Liver (tissue), 9 donors: ENCODE measurements around the gene C8G. TPM values are rescaled to one million over a fixed set of nuclear protein-coding genes. Genes with fewer than 3 reads are reported as not detected.

Source experiments
- DNase-seq: peaks from one replicate; pipeline ENCODE4 v3.0.0-alpha.2; 2017; ENCODE audit warnings: low spot score
- H3K27ac ChIP-seq, 2 donors: one replicate each; pipeline ENCODE4 v1.7.0; 2013; ENCODE audit warnings: inconsistent platforms in 2 of 2, low read length in 2 of 2, control low read depth in 1 of 2, low read depth in 1 of 2, mild to moderate bottlenecking in 1 of 2
- H3K27me3 ChIP-seq, 4 donors: one replicate each; pipeline versions ENCODE4 v1.6.1 to v1.7.0; 2013; ENCODE audit warnings: low read length in 3 of 4, inconsistent platforms in 1 of 4, mild to moderate bottlenecking in 1 of 4, moderate library complexity in 1 of 4; ENCODE audit not compliant: control insufficient read depth in 4 of 4, insufficient read depth in 4 of 4
- H3K36me3 ChIP-seq, 4 donors: one replicate each; pipeline versions ENCODE4 v1.6.1 to v1.7.0; 2013; ENCODE audit warnings: low read length in 3 of 4, mild to moderate bottlenecking in 3 of 4, low read depth in 1 of 4, moderate library complexity in 1 of 4; ENCODE audit not compliant: control insufficient read depth in 4 of 4, insufficient read depth in 3 of 4
- H3K4me1 ChIP-seq, 4 donors: one replicate each; pipeline versions ENCODE4 v1.6.1 to v1.7.0; 2013; ENCODE audit warnings: low read length in 3 of 4, mild to moderate bottlenecking in 3 of 4, moderate library complexity in 1 of 4; ENCODE audit not compliant: control insufficient read depth in 4 of 4, insufficient read depth in 4 of 4
- H3K4me3 ChIP-seq, 3 donors: one replicate each; pipeline versions ENCODE4 v1.6.1 to v1.7.0; 2013; ENCODE audit warnings: low read length in 3 of 3, control low read depth in 1 of 3, low read depth in 1 of 3, mild to moderate bottlenecking in 1 of 3
- H3K9ac ChIP-seq, 2 donors: one replicate each; pipeline ENCODE4 v1.7.0; 2013; ENCODE audit warnings: low read length in 2 of 2, mild to moderate bottlenecking in 2 of 2, moderate library complexity in 2 of 2, control low read depth in 1 of 2, low read depth in 1 of 2
- H3K9me3 ChIP-seq, 4 donors: one replicate each; pipeline versions ENCODE4 v1.6.1 to v1.7.0; 2013; ENCODE audit warnings: low read length in 3 of 4; ENCODE audit not compliant: control insufficient read depth in 4 of 4
- ATF3 ChIP-seq: IDR thresholded peaks from 2 replicates; pipeline ENCODE4 v1.6.1; 2016; ENCODE audit warnings: antibody characterized with exemption
- EGR1 ChIP-seq, 2 donors: IDR thresholded peaks; 2 replicates each; pipeline ENCODE4 v1.6.1; 2016 to 2018; ENCODE audit warnings: antibody characterized with exemption in 2 of 2, low read depth in 2 of 2
- FOXA1 ChIP-seq: IDR thresholded peaks from 2 replicates; pipeline ENCODE4 v1.6.1; 2016; ENCODE audit warnings: antibody characterized with exemption
- GABPA ChIP-seq, 2 donors: IDR thresholded peaks in 1 of 2; conservative IDR thresholded peaks in 1 of 2; 2 replicates each; pipeline ENCODE4 v1.6.1; 2016; ENCODE audit warnings: antibody characterized with exemption in 2 of 2, mild to moderate bottlenecking in 1 of 2, moderate library complexity in 1 of 2
- HNF4A ChIP-seq, 2 donors: conservative IDR thresholded peaks; 2 replicates each; pipeline ENCODE4 v1.6.1; 2016; ENCODE audit warnings: antibody characterized with exemption in 2 of 2, mild to moderate bottlenecking in 2 of 2
- HNF4G ChIP-seq: IDR thresholded peaks from 2 replicates; pipeline ENCODE4 v1.6.1; 2016; ENCODE audit warnings: antibody characterized with exemption
- JUND ChIP-seq, 2 donors: IDR thresholded peaks; 2 replicates each; pipeline ENCODE4 v1.6.1; 2016; ENCODE audit warnings: antibody characterized with exemption in 2 of 2
- NR2F2 ChIP-seq: IDR thresholded peaks from 2 replicates; pipeline ENCODE4 v1.6.1; 2016; ENCODE audit warnings: antibody characterized with exemption
- RAD21 ChIP-seq, 2 donors: IDR thresholded peaks; 2 replicates each; pipeline ENCODE4 v1.6.1; 2016; ENCODE audit warnings: antibody characterized with exemption in 2 of 2, mild to moderate bottlenecking in 2 of 2
- REST ChIP-seq: IDR thresholded peaks from 2 replicates; pipeline ENCODE4 v1.6.1; 2016; ENCODE audit warnings: antibody characterized with exemption, mild to moderate bottlenecking
- RXRA ChIP-seq, 2 donors: IDR thresholded peaks; 2 replicates each; pipeline ENCODE4 v1.6.1; 2017 to 2018; ENCODE audit warnings: antibody characterized with exemption in 2 of 2, mild to moderate bottlenecking in 1 of 2
- SP1 ChIP-seq: IDR thresholded peaks from 2 replicates; pipeline ENCODE4 v1.6.1; 2018; ENCODE audit warnings: antibody characterized with exemption, mild to moderate bottlenecking
- YY1 ChIP-seq: IDR thresholded peaks from 2 replicates; pipeline ENCODE4 v1.6.1; 2016; ENCODE audit warnings: antibody characterized with exemption, mild to moderate bottlenecking
- WGBS: extraction: QIAGEN DNeasy Blood & Tissue Kit; methylation state at CpG from one replicate; pipeline ENCODE4 v1.1.7; 2013; 5-methylcytosine and 5-hydroxymethylcytosine counted together
- polyA plus RNA-seq, 2 donors: library from polyadenylated mRNA; stranded (reverse) in 1 of 2; unstranded in 1 of 2; fragments of 200-250 nt in 1 of 2; fragments of >200 nt in 1 of 2; fragmentation: Nextera tagmentation in 1 of 2; extraction: Ambion mirVana in 1 of 2; gene quantifications; one replicate each; pipeline versions ENCODE4 v1.2.1 to v1.2.3, GENCODE V29; 2013 to 2015
- total RNA-seq, 2 donors: library from RNA; depleted of rRNA; stranded (reverse); fragments of >200 nt; gene quantifications; one replicate each; pipeline ENCODE4 v1.2.3, GENCODE V29; 2014
- TF ChIP-seq, protein P1 (sequence below): IDR thresholded peaks from 2 replicates; pipeline ENCODE4 v1.6.1; 2016; ENCODE audit warnings: antibody characterized with exemption
- donor health status: healthy.
- donor health status: healthy.
- donor health status: healthy.
- donor health status: healthy.
- donor health status: healthy.

The C8G gene
- total and polyA plus RNA-seq, 4 donors = 25.1 to 1,117 (median 607) TPM

- Histone ChIP-seq H3K9ac (no peak within 1 kb of the TSS), H3K4me3 (no peak within 1 kb of the TSS), H3K36me3 (no peaks in the 10 kb centered on the region), H3K27ac (no peak within 1 kb of the TSS), H3K4me1 (peaks cover 0 to 9% (median 5%) of the 10 kb centered on the region in 4 donors), H3K27me3 (peaks cover 0 to 6% (median under 1%) of the 10 kb centered on the region in 4 donors), H3K9me3 (no peaks in the 10 kb centered on the region)
- 86% methylated on average over 18 of the region's 18 CpGs for WGBS
- TF ChIP-seq FOXA1 (no peak), YY1 (no peak)
- DNase-seq = no peak
These were observed 37.4 kb downstream of the C8G start, which contains the start of gene LCNL1 for GRCh38 chr9:136982232-136983051. Gene LCNL1, plus strand, starts transcription at chr9:136982993. Its CDS starts 594 bp downstream, at chr9:136983587.

- WGBS = 89% methylated on average over 9 of the region's 9 CpGs
- DNase-seq = no peak
- H3K27ac ChIP-seq = no peak overlapping the region
These were observed 38.1 kb downstream of the C8G start for GRCh38 chr9:136983167-136983566.

GRCh38 chr9:136983656-136984314, 38.7 kb downstream of the C8G start:
- H3K4me1 ChIP-seq = peaks cover 0 to 4% (median 1%) of the 10 kb centered on the region in 4 donors
- TF ChIP-seq ATF3 = no peak
- TF ChIP-seq REST = no peak
- TF ChIP-seq YY1 = no peak
- no peak for TF ChIP-seq HNF4A (conservative IDR thresholded peaks at IDR 0.05)
- TF ChIP-seq JUND (IDR thresholded peaks at IDR 0.05) = no peak
- TF ChIP-seq RXRA (IDR thresholded peaks at IDR 0.05) = no peak
- TF ChIP-seq RAD21 (IDR thresholded peaks at IDR 0.05) = no peak
- no peak for TF ChIP-seq NR2F2
- TF ChIP-seq SP1 = no peak
- TF ChIP-seq EGR1 (IDR thresholded peaks at IDR 0.05; ENCODE audit: low read depth in 2 of 2) = no peak
- no peak for TF ChIP-seq GABPA (IDR thresholded peaks at IDR 0.05 in 1 of 2, conservative IDR thresholded peaks at IDR 0.05 in 1 of 2)

More at GRCh38 chr9:136983167-136983566, 38.1 kb downstream of the C8G start:
- H3K4me1 ChIP-seq = peaks cover 0 to 5% (median 2%) of the 10 kb centered on the region in 4 donors
- no peaks in the 10 kb centered on the region for H3K9me3 ChIP-seq
- peaks cover 0 to 6% (median under 1%) of the 10 kb centered on the region in 4 donors for H3K27me3 ChIP-seq
- no peak for TF ChIP-seq HNF4G
- TF ChIP-seq, protein P1, sequence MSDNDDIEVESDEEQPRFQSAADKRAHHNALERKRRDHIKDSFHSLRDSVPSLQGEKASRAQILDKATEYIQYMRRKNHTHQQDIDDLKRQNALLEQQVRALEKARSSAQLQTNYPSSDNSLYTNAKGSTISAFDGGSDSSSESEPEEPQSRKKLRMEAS = no peak
- TF ChIP-seq GABPA (IDR thresholded peaks at IDR 0.05 in 1 of 2, conservative IDR thresholded peaks at IDR 0.05 in 1 of 2) = no peak
- TF ChIP-seq SP1 = no peak
- no peak for TF ChIP-seq REST
- H3K36me3 ChIP-seq = no peaks in the 10 kb centered on the region
- no peak overlapping the region for H3K4me3 ChIP-seq
- H3K9ac ChIP-seq = no peak overlapping the region

More at GRCh38 chr9:136983656-136984314, 38.7 kb downstream of the C8G start:
- DNase-seq = no peak
- no peak overlapping the region for H3K4me3 ChIP-seq
- no peaks in the 10 kb centered on the region for H3K36me3 ChIP-seq
- WGBS = 89% methylated on average over 11 of the region's 11 CpGs
- peaks cover 0 to 6% (median under 1%) of the 10 kb centered on the region in 4 donors for H3K27me3 ChIP-seq
- no peak overlapping the region for H3K27ac ChIP-seq
- no peaks in the 10 kb centered on the region for H3K9me3 ChIP-seq
- H3K9ac ChIP-seq = no peak overlapping the region
